IMR-90 (cell line): ENCODE measurements around the gene NPAS3. TPM values are rescaled to one million over a fixed set of nuclear protein-coding genes. Genes with fewer than 3 reads are reported as not detected.

Experiments
- ATAC-seq: fragments of 200-7000 bp; cut with Tn5 transposase; 2 replicates; pipeline ENCODE4 v1.9.1; 2020; ENCODE audit warnings: low read depth, mild to moderate bottlenecking, moderate library complexity
- BruUV-seq: library from RNA; stranded (reverse); fragments of 400-500 nt; replicated peaks from 2 replicates; lab custom pipeline; 2021; lab: Mats Ljungman, UMichigan
- CTCF ChIA-PET: fragments of 300-600 bp; formaldehyde crosslinking; extraction: SDS; loops from one replicate; lab custom pipeline; 2021; ENCODE audit warnings: antibody characterized with exemption; lab: Yijun Ruan, JAX
- POLR2A ChIA-PET: fragments of 300-600 bp; sonication (Branson Sonifier 250); formaldehyde crosslinking; loops from one replicate; lab custom pipeline; 2022; ENCODE audit warnings: antibody characterized with exemption; ENCODE audit not compliant: unreplicated experiment; lab: Charles Lee
- DNase-seq: peaks from one replicate; pipeline ENCODE4 v3.0.0; 2013
- H2AFZ ChIP-seq: replicated peaks from 2 replicates; pipeline ENCODE3; 2013; ENCODE audit warnings: low read length, mild to moderate bottlenecking; ENCODE audit not compliant: poor library complexity
- H2AK5ac ChIP-seq: 2 replicates; pipeline ENCODE4 v1.6.1; 2013; ENCODE audit warnings: low read depth, low read length, inconsistent platforms
- H2AK9ac ChIP-seq: replicated peaks from 2 replicates; pipeline ENCODE3; 2013; ENCODE audit warnings: mild to moderate bottlenecking, low read depth, low read length, moderate library complexity; ENCODE audit not compliant: poor library complexity
- H2BK120ac ChIP-seq: 2 replicates; pipeline ENCODE4 v1.6.1; 2013; ENCODE audit warnings: low read depth, low read length, inconsistent platforms
- H2BK15ac ChIP-seq: 3 replicates; pipeline ENCODE4 v1.6.1; 2013; ENCODE audit warnings: low read depth, low read length, inconsistent platforms
- H2BK20ac ChIP-seq: 2 replicates; pipeline ENCODE4 v1.6.1; 2013; ENCODE audit warnings: low read depth, mild to moderate bottlenecking, inconsistent platforms, low read length, moderate library complexity
- H2BK5ac ChIP-seq: 2 replicates; pipeline ENCODE4 v1.6.1; 2013; ENCODE audit warnings: mild to moderate bottlenecking, low read depth, low read length, inconsistent platforms; ENCODE audit not compliant: poor library complexity, severe bottlenecking
- H3K14ac ChIP-seq: replicated peaks from 2 replicates; pipeline ENCODE4 v1.6.1; 2013; ENCODE audit warnings: low read depth, low read length, inconsistent platforms
- H3K18ac ChIP-seq: 2 replicates; pipeline ENCODE4 v1.6.1; 2013; ENCODE audit warnings: low read depth, low read length, control low read depth
- H3K23ac ChIP-seq: 2 replicates; pipeline ENCODE4 v1.6.1; 2013; ENCODE audit warnings: low read depth, low read length, inconsistent platforms
- H3K27ac ChIP-seq: 2 replicates; pipeline ENCODE4 v1.5.1; 2013; ENCODE audit warnings: mild to moderate bottlenecking, control low read depth, low read length; ENCODE audit not compliant: insufficient read depth
- H3K27me3 ChIP-seq: 2 replicates; pipeline ENCODE4 v1.6.1; 2013; ENCODE audit warnings: low read length; ENCODE audit not compliant: control insufficient read depth, insufficient read depth
- H3K36me3 ChIP-seq: 2 replicates; pipeline ENCODE4 v1.6.1; 2013; ENCODE audit warnings: low read length, mixed read lengths; ENCODE audit not compliant: control insufficient read depth, insufficient read depth
- H3K4ac ChIP-seq: 2 replicates; pipeline ENCODE4 v1.6.1; 2013; ENCODE audit warnings: low read depth, low read length, inconsistent platforms
- H3K4me1 ChIP-seq: 2 replicates; pipeline ENCODE4 v1.6.1; 2013; ENCODE audit warnings: low read length, mixed read lengths; ENCODE audit not compliant: control insufficient read depth, insufficient read depth
- H3K4me2 ChIP-seq: 2 replicates; pipeline ENCODE4 v1.6.1; 2013; ENCODE audit warnings: low read depth, mild to moderate bottlenecking, control low read depth, low read length, moderate library complexity
- H3K4me3 ChIP-seq: 2 replicates; pipeline ENCODE4 v1.5.1; 2013; ENCODE audit warnings: low read depth, mild to moderate bottlenecking, control low read depth, low read length, moderate library complexity; ENCODE audit not compliant: insufficient read depth
- H3K56ac ChIP-seq: 2 replicates; pipeline ENCODE4 v1.6.1; 2013; ENCODE audit warnings: low read length, inconsistent platforms; ENCODE audit not compliant: insufficient read depth; ENCODE audit errors: extremely low read depth
- H3K79me1 ChIP-seq, 2 experiments: 2 replicates each; pipeline ENCODE4 v1.6.1; 2013; ENCODE audit warnings: low read length in 2 of 2, inconsistent platforms in 1 of 2, low read depth in 1 of 2
- H3K9ac ChIP-seq: 2 replicates; pipeline ENCODE4 v1.6.1; 2013; ENCODE audit warnings: low read depth, low read length, control low read depth
- H3K9me1 ChIP-seq: 2 replicates; pipeline ENCODE4 v1.6.1; 2013; ENCODE audit warnings: low read length, inconsistent platforms; ENCODE audit not compliant: insufficient read depth
- H3K9me3 ChIP-seq: 2 replicates; pipeline ENCODE4 v1.6.1; 2013; ENCODE audit warnings: low read length; ENCODE audit not compliant: control insufficient read depth, insufficient read depth
- H4K20me1 ChIP-seq: 2 replicates; pipeline ENCODE4 v1.6.1; 2013; ENCODE audit warnings: low read length, inconsistent platforms; ENCODE audit not compliant: insufficient read depth
- H4K5ac ChIP-seq: 2 replicates; pipeline ENCODE4 v1.6.1; 2013; ENCODE audit warnings: mild to moderate bottlenecking, low read depth, low read length, control low read depth
- H4K8ac ChIP-seq, 2 experiments: 2 replicates each; pipeline ENCODE4 v1.6.1; 2013; ENCODE audit warnings: low read depth in 2 of 2, low read length in 2 of 2, control low read depth in 1 of 2, inconsistent platforms in 1 of 2
- H4K91ac ChIP-seq: 2 replicates; pipeline ENCODE4 v1.6.1; 2013; ENCODE audit warnings: low read depth, low read length, inconsistent platforms; ENCODE audit not compliant: insufficient read depth
- FOS ChIP-seq: fragments of 150-350 bp; IDR thresholded peaks from 2 replicates; pipeline ENCODE4 v1.6.1; 2016; ENCODE audit warnings: low read depth, low read length
- MAFK ChIP-seq: IDR thresholded peaks from 2 replicates; pipeline ENCODE4 v1.6.1; 2012; ENCODE audit warnings: low read depth, low read length, improper control_type of control experiment
- MXI1 ChIP-seq: IDR thresholded peaks from 2 replicates; pipeline ENCODE4 v1.6.1; 2012; ENCODE audit warnings: low read depth, mild to moderate bottlenecking, low read length, moderate library complexity, borderline replicate concordance
- NFE2L2 ChIP-seq: fragments of 150-350 bp; IDR thresholded peaks from 2 replicates; pipeline ENCODE4 v1.6.1; 2016; ENCODE audit warnings: low read depth, mild to moderate bottlenecking, low read length
- RCOR1 ChIP-seq: IDR thresholded peaks from 2 replicates; pipeline ENCODE4 v1.6.1; 2012; ENCODE audit warnings: mild to moderate bottlenecking, low read length, improper control_type of control experiment; ENCODE audit not compliant: insufficient replicate concordance
- USF2 ChIP-seq: fragments of 150-350 bp; IDR thresholded peaks from 2 replicates; pipeline ENCODE4 v1.6.1; 2017; ENCODE audit warnings: mild to moderate bottlenecking, antibody characterized with exemption, low read length, low read depth
- WGBS, 2 experiments: methylation state at CpG; one replicate each; pipeline versions ENCODE4 v1.1.5 to v1.1.7; 2013; ENCODE audit warnings: missing lambda C conversion rate in 2 of 2; ENCODE audit not compliant: insufficient read length in 1 of 2; ENCODE audit errors: extremely low coverage in 2 of 2; 5-methylcytosine and 5-hydroxymethylcytosine counted together
- dilution Hi-C: fragments of 300-500 bp; cut with HindIII; formaldehyde crosslinking; loops from one replicate; pipeline ENCODE4 v1.14.3; 2018; ENCODE audit warnings: low sequenced_read_pairs; ENCODE audit not compliant: unreplicated experiment
- in situ Hi-C: fragments of 300-500 bp; cut with MboI; formaldehyde crosslinking; loops from 3 replicates; pipeline ENCODE4 v1.14.3; 2019; ENCODE audit warnings: low sequenced_read_pairs, inconsistent platforms, mixed read lengths
- intact Hi-C: fragments of 100-400 bp; cut with micrococcal nuclease; formaldehyde crosslinking; loops from 2 replicates; pipeline ENCODE4 v1.10.0; 2022
- polyA plus RNA-seq, 3 experiments: library from polyadenylated mRNA; depleted of rRNA; stranded (reverse); fragments of >200 nt; gene quantifications; 2 replicates each; pipeline ENCODE4 v1.2.3, GENCODE V29; 2012; ENCODE audit warnings: low replicate concordance in 1 of 3
- total RNA-seq: library from RNA; depleted of rRNA; stranded (reverse); fragments of >200 nt; gene quantifications from 2 replicates; pipeline ENCODE4 v1.2.3, GENCODE V29; 2012

The NPAS3 gene
- total and polyA plus RNA-seq, 2 of the 4 experiments (the other 2 are of a cell fraction), result not detected

GRCh38 chr14:33491112-33491511 lies 552.4 kb downstream of the NPAS3 start:
- no peak overlapping the region for H3K18ac ChIP-seq
- H3K4me2 ChIP-seq, result no peak overlapping the region
- TF ChIP-seq MXI1, result no peak
- no peak for TF ChIP-seq MAFK
- no peak for TF ChIP-seq USF2
- no peak for TF ChIP-seq NFE2L2
- TF ChIP-seq RCOR1, result no peak
- no peak for TF ChIP-seq FOS
- in situ Hi-C loops (no loop called here), intact Hi-C loops (no loop called here), dilution Hi-C loops (no loop called here)
- no peaks in the 10 kb centered on the region for H3K27me3 ChIP-seq
- H3K36me3 ChIP-seq, result no peaks in the 10 kb centered on the region
- no peaks in the 10 kb centered on the region for H4K20me1 ChIP-seq
- H3K79me1 ChIP-seq, result no peaks in the 10 kb centered on the region
- BruUV-seq, result no TSS peak
- H2BK5ac ChIP-seq, result no peak overlapping the region
- no peak overlapping the region for H3K56ac ChIP-seq
- H4K8ac ChIP-seq, result no peak overlapping the region
- H4K91ac ChIP-seq, result no peak overlapping the region
- no peak overlapping the region for H3K23ac ChIP-seq
- ATAC-seq (no peak), DNase-seq (no peak)
- CTCF ChIA-PET, result interaction anchor here (0.6 kb wide), 1 partner anchor 9 kb away, joined by 5 read pairs; no protein-coding TSS in a partner anchor
- H3K4me3 ChIP-seq, result no peak overlapping the region
- H2BK20ac ChIP-seq, result no peak overlapping the region
- H2AK5ac ChIP-seq, result no peak overlapping the region
- WGBS, 2 experiments, result no CpG with 5 or more reads among the region's 4 CpGs
- H2BK120ac ChIP-seq, result no peak overlapping the region
- H3K9me3 ChIP-seq, result no peaks in the 10 kb centered on the region
- H2AFZ ChIP-seq, result no peak overlapping the region
- H2BK15ac ChIP-seq, result no peak overlapping the region
- no peak overlapping the region for H3K14ac ChIP-seq
- H3K4me1 ChIP-seq, result no peaks in the 10 kb centered on the region
- POLR2A ChIA-PET, result no interaction called here
- no peak overlapping the region for H4K5ac ChIP-seq
- no peak overlapping the region for H3K27ac ChIP-seq
- H3K9me1 ChIP-seq, result no peaks in the 10 kb centered on the region
- H3K9ac ChIP-seq, result no peak overlapping the region
- H2AK9ac ChIP-seq, result no peak overlapping the region
- H3K4ac ChIP-seq, result no peak overlapping the region
